Right lobe of liver (tissue), 4 donors: ENCODE results near the gene FBXL13.

Experiments
- POLR2A ChIP-seq: fragments of 450-650 bp; IDR thresholded peaks from one replicate; pipeline ENCODE4 v1.6.1; 2017; ENCODE audit warnings: antibody characterized with exemption, mild to moderate bottlenecking
- TF ChIP-seq, protein P1 (sequence below), 4 donors: fragments of 200-600 bp in 3 of 4; fragments of 450-650 bp in 1 of 4; IDR thresholded peaks; one replicate each; pipeline versions ENCODE4 v1.5.1 to v1.8.0; 2016 to 2022; ENCODE audit warnings: antibody characterized with exemption in 4 of 4, mild to moderate bottlenecking in 2 of 4
- donor health status: DM: no; HTN: no; CAD: no.
- donor health status: DM: no; HTN: no; CAD: no.
- donor health status: DM: no; HTN: yes; CAD: no.

DNA sequence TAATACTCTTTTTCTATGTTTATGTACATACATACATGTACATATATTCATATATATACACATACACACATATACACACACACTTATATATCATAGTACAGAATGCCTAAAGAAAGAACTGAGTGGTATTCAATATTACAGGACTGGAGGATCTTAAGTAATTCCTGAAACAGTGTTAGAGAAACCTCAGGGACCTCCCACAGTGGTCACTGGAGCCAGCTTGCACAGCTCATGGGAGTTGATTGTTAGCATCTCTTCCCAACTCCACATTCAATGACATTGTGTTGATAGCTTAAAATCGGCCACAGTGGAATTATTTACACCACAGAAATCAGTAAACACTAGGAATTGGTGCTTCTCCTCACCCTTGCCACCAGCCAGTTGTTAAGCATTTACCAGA lies 155.8 kb downstream of the FBXL13 start:
- no peak for TF ChIP-seq POLR2A
- TF ChIP-seq, protein P1, sequence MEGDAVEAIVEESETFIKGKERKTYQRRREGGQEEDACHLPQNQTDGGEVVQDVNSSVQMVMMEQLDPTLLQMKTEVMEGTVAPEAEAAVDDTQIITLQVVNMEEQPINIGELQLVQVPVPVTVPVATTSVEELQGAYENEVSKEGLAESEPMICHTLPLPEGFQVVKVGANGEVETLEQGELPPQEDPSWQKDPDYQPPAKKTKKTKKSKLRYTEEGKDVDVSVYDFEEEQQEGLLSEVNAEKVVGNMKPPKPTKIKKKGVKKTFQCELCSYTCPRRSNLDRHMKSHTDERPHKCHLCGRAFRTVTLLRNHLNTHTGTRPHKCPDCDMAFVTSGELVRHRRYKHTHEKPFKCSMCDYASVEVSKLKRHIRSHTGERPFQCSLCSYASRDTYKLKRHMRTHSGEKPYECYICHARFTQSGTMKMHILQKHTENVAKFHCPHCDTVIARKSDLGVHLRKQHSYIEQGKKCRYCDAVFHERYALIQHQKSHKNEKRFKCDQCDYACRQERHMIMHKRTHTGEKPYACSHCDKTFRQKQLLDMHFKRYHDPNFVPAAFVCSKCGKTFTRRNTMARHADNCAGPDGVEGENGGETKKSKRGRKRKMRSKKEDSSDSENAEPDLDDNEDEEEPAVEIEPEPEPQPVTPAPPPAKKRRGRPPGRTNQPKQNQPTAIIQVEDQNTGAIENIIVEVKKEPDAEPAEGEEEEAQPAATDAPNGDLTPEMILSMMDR (IDR thresholded peaks at IDR 0.05) = no peak
